ENCODE data around the gene NEDD8. TPM values are rescaled to one million over a fixed set of nuclear protein-coding genes. Genes with fewer than 3 reads are reported as not detected.
"Not testable (repeated sequence)": the region's sequence is repeated elsewhere in the genome, so short reads cannot be mapped to it uniquely, and the experiment has no call there.

Gene NEDD8
- total RNA-seq, 1 donor from 2014 or later = 191 TPM

- DNase-seq (ENCODE audit: low read depth, low spot score) = no peak
- Mint-ChIP-seq H3K27ac (ENCODE audit: unreplicated experiment) (peak within 1 kb of the TSS; percentile 94), H3K36me3 (ENCODE audit: low read depth) (peaks cover 6% of the 10 kb centered on the region), H3K4me1 (peaks cover 41% of the 10 kb centered on the region), H3K27me3 (ENCODE audit: low read depth) (no peaks in the 10 kb centered on the region), H3K4me3 (peak within 1 kb of the TSS; percentile 92), H3K9me3 (no peaks in the 10 kb centered on the region)
- no peak for TF ChIP-seq CTCF (conservative IDR thresholded peaks at IDR 0.05)
These were observed 724 bp upstream of the NEDD8 start, which contains the start of gene GMPR2 for GRCh38 chr14:24232645-24233537. Gene GMPR2, plus strand, starts transcription at chr14:24232929. Its CDS starts 325 bp downstream, at chr14:24233254.

GRCh38 chr14:24231263-24232120, 675 bp downstream of the NEDD8 start:
- peak overlapping the region; percentile 94 for H3K27ac Mint-ChIP-seq (ENCODE audit: unreplicated experiment)
- H3K4me1 Mint-ChIP-seq = peaks cover 46% of the 10 kb centered on the region
- no peak for DNase-seq (ENCODE audit: low read depth, low spot score)
- no peaks in the 10 kb centered on the region for H3K9me3 Mint-ChIP-seq
- peak overlapping the region; percentile 92 for H3K4me3 Mint-ChIP-seq
- no peaks in the 10 kb centered on the region for H3K36me3 Mint-ChIP-seq (ENCODE audit: low read depth)
- TF ChIP-seq CTCF (conservative IDR thresholded peaks at IDR 0.05) = no peak
- H3K27me3 Mint-ChIP-seq (ENCODE audit: low read depth) = no peaks in the 10 kb centered on the region

- Mint-ChIP-seq H3K9me3 (no peaks in the 10 kb centered on the region), H3K4me3 (peak overlapping the region; percentile 15), H3K4me1 (peaks cover 35% of the 10 kb centered on the region), H3K27ac (ENCODE audit: unreplicated experiment) (no peak overlapping the region), H3K36me3 (ENCODE audit: low read depth) (no peaks in the 10 kb centered on the region), H3K27me3 (ENCODE audit: low read depth) (no peaks in the 10 kb centered on the region)
- DNase-seq (ENCODE audit: low read depth, low spot score) = no peak
- no peak for TF ChIP-seq CTCF (conservative IDR thresholded peaks at IDR 0.05)
These were observed 3.3 kb downstream of the NEDD8 start for GRCh38 chr14:24228902-24229301.

- Mint-ChIP-seq H3K4me3 (no peak overlapping the region), H3K27me3 (ENCODE audit: low read depth) (no peaks in the 10 kb centered on the region), H3K9me3 (no peaks in the 10 kb centered on the region), H3K4me1 (peaks cover 12% of the 10 kb centered on the region), H3K36me3 (ENCODE audit: low read depth) (no peaks in the 10 kb centered on the region), H3K27ac (ENCODE audit: unreplicated experiment) (no peak overlapping the region)
- TF ChIP-seq CTCF (conservative IDR thresholded peaks at IDR 0.05) = no peak
- DNase-seq (ENCODE audit: low read depth, low spot score) = no peak
These were observed 5.7 kb downstream of the NEDD8 start for GRCh38 chr14:24226473-24226872.

GRCh38 chr14:24224618-24225071, 7.5 kb downstream of the NEDD8 start:
- Mint-ChIP-seq H3K27ac (ENCODE audit: unreplicated experiment) (no peak overlapping the region), H3K4me3 (peak overlapping the region; percentile 6), H3K27me3 (ENCODE audit: low read depth) (no peaks in the 10 kb centered on the region), H3K9me3 (no peaks in the 10 kb centered on the region), H3K36me3 (ENCODE audit: low read depth) (no peaks in the 10 kb centered on the region), H3K4me1 (peaks cover 5% of the 10 kb centered on the region)
- no peak for TF ChIP-seq CTCF (conservative IDR thresholded peaks at IDR 0.05)
- no peak for DNase-seq (ENCODE audit: low read depth, low spot score)

GRCh38 chr14:24222987-24223386, 9.2 kb downstream of the NEDD8 start:
- not testable (repeated sequence) for H3K4me3 Mint-ChIP-seq; H3K9me3 Mint-ChIP-seq; DNase-seq (ENCODE audit: low read depth, low spot score); H3K27ac Mint-ChIP-seq (ENCODE audit: unreplicated experiment); H3K4me1 Mint-ChIP-seq; H3K27me3 Mint-ChIP-seq (ENCODE audit: low read depth); H3K36me3 Mint-ChIP-seq (ENCODE audit: low read depth)
